Stimulated activated CD4-positive, alpha-beta T cell treated with anti-CD3 and anti-CD28 coated beads, Interleukin-1b, Interleukin-23, amount 100 ng/mL, for 1 hour (primary cell): ENCODE data around the gene HTT.
"Not testable (repeated sequence)": the region's sequence is repeated elsewhere in the genome, so short reads cannot be mapped to it uniquely, and the experiment has no call there.

Source experiments
- DNase-seq, 2 donors: peaks; one replicate each; pipeline ENCODE4 v3.0.0-alpha.2; 2020; ENCODE audit warnings: low read depth in 2 of 2

Gene HTT

DNA sequence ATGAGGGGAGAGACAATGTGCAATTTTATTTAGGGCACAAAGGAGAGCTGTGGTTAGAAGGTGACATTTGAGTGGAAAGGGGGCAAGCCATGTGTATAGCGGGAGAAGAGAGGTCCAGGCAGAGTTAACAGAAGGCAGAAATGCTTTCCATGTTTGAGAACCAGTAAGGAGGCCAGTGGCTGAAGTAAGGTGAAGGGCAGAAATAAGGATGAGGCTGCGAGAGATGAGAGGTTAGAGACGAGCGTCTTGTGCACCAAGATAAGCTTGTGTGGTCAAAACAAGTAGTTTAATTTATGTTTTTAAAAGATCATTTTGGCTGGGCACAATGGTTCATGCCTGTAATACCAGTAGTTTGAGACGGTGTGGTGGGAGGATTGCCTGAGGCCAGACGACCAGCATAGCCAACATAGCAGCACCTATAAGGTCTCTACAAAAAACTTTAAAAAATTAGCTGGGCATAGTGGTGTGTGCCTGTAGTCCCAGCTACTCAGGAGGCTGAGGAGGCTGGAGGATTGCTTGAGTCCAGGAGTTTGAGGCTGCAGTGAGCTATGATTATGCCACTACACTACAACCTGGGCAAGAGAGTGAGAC, 8.5 kb downstream of the HTT start:
- DNase-seq: no peak

DNA sequence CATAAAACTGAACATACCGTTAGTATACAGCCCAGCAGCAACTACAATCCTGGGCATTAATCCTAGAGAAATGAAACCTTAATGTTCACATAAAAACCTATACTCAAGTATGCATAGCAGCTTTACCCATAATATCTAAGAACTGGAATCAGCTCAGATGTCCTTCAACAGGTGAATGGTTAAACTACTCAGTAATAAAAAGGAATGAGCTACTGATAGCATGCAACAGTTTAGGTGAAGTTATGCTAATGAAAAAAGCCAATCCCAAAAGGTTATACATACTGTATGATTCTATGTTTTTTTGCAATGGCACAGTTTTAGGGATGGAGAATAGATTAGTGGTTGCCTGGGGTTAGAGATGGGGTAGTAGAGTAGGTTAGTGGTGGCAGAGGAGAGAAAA, 9.3 kb downstream of the HTT start:
- no peak for DNase-seq

DNA sequence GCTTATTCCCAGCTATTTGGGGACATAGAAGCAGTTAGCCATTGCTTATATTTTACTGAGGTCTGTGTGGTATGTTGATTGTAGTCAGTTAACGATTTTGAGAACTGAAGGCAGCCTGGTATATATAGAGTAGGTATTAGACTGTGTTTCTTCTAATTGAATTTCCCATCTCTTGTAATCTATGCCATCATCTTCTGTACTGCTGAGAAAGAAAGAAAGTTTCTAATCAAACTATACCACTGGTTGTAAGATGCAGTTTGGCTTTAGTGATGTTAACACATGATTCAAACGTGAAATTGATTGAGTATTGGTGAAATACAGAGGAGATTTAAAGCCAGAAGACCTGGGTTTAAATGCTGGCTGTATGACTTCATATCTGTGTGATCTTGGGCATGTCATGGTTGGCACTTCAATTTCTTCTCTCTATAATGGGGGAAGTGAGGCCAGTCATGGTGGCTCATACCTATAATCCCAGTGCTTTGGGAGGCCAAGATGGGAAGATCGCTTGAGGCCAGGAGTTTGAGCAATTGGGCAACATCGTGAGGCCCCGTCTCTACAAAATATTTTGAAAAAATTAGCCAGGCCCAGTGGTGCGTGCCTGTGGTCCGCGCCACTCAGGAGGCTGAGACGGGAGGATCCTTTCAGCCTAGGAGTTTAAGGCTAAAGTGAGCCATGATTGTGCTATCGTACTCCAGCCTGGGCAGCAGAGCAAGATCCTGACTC, 11.6 kb downstream of the HTT start:
- no peak for DNase-seq

DNA sequence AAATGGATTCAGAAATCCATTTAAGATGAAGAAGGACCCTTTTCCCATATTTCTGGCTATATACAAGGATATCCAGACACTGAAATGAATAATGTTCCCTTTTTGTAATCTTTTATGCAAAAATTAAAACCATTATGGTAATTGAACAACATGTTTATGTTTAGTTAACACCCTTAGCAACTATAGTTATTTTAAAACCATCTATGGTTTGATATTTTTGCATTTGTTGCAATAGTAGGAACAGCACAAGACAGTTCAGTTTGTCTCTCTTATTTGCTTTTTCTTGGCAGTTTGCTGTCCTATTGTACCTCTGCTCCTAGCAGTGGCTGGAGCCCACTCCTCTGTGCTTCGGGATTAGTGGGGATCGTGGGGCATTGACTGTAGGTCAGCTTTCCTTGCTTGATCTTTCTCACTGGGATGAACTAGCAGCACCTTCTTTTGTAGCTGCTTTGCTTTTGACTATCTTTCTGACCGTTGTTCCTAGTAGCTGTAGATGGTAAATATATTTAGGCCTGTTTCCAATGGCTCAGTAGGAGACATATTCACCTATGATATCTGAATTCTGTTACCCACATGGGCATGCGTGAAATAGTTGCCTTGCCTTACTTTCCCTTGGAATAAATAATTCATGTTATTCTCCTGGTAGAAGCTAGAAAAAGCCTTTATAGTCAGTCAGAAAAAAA, 12.8 kb downstream of the HTT start:
- no peak for DNase-seq

DNA sequence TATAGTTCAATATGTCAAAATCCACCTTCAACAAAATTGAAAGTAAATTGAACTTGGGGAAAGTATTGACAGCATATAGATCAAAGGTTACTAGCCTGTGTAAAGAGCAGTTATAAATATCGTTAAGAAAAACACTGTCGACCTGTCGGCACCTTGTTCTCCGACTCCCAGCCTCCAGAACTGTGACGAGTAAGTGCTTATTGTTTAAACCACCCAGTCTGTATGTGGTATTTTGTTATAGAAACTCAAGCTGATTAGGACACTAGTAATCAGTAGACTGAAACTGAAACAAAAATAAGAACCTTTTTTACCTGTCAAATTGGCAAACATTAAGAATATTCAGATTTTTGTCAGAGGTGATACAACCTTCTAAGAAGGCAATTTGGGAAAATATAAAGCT, 17.0 kb downstream of the HTT start:
- no peak for DNase-seq

DNA sequence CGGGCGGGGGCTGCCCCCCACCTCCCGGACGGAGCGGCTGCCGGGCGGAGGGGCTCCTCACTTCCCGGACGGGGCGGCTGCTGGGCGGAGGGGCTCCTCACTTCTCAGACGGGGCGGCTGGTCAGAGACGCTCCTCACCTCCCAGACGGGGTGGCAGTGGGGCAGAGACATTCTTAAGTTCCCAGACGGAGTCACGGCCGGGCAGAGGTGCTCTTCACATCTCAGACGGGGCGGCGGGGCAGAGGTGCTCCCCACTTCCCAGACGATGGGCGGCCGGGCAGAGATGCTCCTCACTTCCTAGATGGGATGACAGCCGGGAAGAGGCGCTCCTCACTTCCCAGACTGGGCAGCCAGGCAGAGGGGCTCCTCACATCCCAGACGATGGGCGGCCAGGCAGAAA, 20.2 kb downstream of the HTT start:
- not testable (repeated sequence) for DNase-seq

DNA sequence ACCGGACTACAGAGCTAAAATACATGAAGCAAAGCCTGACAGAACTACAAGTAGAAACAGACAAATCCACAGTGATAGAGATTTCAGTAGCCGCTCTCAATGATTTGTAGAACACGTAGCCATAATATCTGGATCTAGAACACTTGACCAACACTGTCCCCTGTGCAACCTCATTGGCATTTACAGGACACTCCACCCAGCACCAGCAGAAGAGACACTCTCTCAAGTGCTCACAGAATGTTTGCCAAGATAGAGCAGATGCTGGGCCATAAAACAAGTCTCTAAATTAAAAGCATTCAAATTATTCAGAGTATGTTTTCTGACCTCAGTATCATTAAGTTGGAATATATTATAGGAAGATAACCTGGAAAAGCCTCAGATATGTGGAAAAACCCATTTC, 21.7 kb downstream of the HTT start:
- no peak for DNase-seq

DNA sequence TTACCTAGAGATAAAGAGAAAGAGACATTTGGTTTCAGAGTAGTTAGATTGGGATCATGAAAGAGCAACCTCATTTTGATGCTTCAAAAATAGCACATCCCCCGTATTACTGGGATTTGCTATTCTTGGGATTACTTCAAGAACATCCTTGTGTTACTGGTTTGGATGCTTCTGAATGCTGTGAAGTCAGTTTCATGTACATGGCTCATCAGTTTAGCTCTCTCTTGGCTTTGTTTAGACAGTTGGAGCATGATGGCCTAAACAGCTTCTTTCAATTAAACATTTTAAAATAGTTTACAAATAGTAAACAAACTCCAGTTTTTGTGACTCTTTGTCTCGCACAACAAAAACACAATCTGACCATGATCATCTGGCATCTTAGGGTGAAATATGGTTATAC, 23.9 kb downstream of the HTT start:
- no peak for DNase-seq

DNA sequence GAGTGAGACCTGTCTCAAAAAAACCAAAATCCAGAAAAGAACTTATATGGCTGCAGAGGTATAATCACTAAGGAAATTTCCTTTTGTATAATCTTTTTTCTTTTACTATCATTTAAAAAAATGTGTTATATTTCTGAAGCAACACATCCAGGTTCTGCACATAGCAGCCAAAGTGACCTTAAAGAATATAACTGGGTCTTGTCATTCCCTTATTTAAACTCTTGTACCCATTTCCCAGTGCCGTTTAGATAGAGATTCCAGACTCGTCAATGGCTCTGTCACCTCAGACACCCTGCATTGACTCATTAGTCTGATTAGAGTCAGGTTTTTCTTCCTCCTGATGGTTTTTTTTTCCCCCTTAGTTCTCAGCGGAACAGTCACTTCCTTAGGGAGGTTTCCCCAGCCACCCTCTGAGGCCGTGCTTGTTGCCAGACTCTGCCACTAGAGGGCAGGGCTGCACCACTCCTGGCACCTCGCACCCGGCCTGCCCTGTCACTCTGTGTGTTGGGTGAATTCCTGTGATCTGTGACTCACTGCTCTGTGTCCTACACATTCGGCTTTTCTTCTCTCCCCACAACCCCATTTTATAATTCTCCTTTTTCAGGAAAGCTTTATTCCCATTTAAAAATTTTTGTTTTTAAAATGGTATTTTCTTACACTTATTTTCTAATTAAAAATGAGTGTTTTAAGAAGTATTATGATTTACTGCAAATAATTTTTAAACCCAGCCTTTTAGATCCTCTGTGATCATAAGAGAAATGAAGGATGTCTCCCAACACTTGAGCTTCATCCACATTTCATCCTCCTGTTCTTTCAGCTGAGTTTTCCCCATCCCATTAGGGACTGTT, 32.1 kb downstream of the HTT start:
- peak; percentile 71 to 90 for DNase-seq

DNA sequence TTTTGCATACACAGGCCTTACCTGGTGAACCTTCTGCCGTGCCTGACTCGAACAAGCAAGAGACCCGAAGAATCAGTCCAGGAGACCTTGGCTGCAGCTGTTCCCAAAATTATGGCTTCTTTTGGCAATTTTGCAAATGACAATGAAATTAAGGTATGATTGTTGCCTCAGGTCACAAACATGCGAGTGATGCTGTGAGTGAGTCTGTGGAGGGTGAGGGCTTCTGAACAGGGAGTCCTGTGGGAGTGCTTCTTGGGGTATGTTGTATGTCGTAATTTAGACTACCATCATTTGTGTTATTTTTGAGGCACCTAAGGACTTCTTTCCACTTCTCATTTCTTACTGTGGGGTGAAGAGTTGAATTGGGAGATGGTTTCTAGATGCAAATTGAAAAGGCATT, 32.8 kb downstream of the HTT start:
- no peak for DNase-seq

DNA sequence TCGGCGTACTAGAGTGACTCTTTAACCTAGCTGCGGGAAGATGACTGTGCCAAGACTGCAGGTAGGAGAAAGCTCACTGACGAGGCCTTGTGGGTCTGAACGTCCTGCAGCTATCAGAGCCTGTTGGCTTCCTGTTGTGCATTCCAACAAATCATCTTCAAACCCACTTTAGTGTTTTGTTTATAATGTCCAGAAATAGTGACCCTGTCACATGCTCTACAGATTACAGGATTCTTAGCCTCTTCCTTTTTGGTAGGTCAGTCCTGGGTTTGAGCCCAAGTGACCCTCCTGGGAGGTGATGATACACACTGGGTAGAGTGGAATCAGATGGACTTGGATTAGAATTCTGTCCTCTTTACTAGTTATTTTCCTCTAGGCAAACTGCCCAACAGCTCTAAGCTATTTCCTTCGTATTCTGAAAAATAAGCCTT, 33.2 kb downstream of the HTT start:
- DNase-seq: no peak

DNA sequence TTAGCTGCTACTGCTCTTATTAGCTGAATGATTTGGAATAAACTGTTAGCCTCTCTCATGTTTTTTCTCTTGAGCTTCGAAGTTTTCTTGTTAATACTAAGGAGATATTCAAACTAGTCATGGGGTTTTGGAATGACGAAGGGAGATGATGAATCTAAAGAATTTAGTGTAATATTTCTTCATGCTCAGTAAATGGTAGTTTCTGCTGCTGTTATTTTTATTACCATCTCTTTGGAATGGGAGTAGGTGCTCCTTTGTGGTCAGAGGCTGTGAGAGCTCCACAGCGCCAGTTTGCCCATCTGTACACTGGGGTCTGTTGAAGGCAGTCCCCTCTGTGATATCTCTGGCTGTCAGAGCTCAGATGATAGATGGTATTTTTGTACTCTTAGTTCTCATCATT, 33.7 kb downstream of the HTT start:
- no peak for DNase-seq

DNA sequence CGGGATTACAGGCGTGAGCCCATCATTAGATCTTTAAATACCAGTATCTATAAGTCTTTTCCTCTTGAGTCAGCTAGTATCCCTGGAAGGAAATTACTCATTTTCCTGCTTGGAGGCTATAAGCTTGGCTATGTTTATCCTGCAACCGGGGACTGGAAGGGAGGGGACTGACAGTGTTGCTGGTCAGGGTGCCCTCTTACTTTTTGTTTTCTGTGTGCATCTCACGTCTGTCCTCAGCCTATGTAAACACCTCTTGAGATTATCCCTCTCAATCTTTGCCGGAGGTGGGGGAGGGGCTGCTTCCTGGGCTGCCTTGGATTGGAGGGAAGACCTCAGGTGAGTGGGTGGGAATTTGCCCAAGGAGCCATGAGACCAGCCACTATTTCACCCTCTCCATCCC, 37.0 kb downstream of the HTT start:
- DNase-seq: no peak

DNA sequence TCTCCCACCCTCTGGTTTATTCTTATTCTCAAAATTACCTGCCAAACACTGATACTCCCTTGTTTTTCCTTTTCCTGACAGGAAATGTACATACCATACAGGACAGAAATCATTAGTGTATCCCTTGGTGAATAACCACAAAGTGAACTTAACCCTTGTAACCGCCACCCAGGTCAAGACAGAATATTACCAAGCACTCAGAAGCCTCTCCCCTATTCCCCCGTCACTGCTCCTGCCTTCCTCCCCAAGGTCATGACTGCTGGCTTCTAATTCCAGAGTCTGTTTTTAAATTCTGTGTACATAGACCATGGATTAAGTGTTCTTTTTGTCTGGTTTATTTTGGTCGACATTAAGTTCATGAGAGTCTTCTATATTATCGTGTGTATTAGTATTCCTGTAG, 37.7 kb downstream of the HTT start:
- no peak for DNase-seq

DNA sequence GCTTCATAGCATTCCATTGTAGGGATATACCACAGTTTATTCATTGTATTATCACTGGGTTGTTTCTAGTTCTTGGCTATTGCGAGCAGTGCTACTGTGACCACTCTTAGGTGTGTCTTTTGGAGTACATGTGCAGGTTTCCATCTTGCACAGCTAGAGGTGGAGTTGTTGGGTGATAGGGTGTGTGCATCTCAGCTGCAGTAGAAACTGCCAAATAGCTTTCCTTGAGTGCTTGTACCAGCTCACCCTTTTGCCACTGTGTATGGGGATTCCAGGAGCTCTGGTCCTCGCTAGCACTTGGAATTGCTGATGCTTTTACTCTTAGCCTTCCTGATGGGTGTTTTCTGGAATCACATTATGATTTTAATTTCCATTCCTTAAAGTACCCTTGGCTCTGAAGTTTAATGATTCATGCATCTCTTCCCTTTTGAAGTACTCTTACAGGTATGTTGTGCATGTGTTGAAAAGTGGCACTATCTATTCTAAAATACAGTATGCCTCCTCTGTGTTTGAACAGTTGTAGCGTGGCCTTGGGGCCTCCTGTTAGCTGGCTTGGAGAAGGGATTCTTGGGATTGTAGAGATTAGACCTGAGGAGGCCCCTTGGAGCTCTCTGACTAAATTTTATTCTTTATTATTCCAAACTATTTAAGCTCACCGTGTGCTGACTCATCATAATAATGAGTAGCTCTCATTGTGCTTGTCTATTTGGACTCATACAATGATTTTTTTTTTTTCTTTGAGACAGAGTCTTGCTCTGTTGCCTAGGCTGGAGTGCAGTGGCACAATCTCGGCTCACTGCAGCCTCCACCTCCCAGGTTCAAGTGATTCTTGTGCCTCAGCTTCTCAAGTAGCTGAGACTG, 38.4 kb downstream of the HTT start:
- no peak for DNase-seq

DNA sequence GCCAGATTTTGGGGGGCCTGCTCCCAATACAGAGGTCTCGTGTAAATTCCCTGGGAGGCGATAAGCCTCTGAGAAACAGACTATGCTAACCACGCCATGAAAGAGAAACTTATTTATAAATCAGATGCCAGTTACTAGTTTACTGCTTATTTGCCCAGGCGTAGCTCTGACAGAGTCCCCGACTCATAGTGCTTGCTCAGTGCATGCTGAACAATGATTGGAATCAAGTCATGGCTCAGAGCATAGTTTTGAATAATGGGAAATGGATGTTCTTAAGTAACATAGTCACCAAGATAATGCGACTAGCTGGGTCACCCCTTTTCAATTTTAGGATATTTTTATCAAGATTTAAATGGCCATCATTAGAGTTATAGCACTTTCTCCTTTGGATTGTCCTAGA, 39.9 kb downstream of the HTT start:
- DNase-seq: no peak

DNA sequence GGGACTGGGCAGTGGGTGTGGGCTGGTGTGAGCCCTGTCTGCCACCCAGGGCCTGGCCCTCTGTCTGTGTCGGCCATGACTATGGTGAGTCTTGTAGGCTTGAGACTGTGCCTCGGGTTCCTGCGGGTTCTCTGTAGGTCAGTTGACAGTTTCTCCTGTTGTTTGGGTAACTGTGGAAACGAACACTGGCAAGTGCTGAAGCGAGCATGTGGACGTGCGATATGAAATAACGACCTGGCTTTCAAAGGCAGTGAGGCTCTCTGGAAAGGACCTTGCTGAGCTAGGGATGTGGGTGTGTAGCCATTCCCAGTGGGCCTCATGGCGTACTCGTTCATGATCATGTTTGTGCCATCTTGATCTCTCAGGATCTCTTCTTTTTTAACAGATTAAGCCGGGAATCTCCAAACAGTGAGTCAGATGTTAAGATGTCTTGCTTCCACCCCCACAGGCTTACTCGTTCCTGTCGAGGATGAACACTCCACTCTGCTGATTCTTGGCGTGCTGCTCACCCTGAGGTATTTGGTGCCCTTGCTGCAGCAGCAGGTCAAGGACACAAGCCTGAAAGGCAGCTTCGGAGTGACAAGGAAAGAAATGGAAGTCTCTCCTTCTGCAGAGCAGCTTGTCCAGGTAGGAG, 41.3 kb downstream of the HTT start:
- DNase-seq: no peak

DNA sequence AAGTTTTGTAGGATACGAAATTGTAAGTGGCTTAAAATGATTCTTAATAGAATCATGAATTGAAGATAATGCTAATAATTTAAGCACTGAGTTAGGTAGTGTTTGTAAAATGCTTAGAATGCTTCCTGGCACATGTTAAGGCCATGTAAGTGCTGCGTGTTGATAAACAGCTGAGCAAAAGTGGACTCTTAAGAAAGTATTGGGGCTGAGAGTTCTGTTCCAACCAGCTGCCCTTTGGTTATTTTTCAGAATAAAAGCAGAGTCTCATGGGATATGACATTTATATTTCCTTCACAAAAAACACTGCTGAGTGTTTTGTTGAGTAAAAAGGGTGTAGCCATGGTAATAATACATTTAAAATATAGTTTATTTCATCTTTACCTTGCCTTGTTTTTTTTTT, 42.5 kb downstream of the HTT start:
- DNase-seq: no peak

DNA sequence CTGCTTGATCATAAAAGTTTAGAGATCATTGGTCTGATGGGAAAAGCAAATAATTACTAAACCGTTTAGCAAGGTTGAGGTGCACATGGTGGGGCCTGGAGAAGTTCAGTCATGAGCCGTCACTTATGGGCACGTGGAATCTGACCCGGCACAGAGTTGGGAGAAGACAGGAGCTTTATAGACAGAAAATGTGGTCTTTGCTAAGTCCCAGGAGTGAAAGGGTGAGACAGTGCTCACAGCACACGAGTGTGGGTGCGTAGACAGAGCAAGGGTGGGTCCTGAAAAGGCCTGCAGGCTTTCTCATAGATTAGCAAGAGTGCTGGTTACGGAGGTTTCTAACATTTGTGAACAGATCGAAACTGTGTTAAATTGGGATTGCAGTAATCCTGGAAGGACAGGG, 43.8 kb downstream of the HTT start:
- no peak for DNase-seq

DNA sequence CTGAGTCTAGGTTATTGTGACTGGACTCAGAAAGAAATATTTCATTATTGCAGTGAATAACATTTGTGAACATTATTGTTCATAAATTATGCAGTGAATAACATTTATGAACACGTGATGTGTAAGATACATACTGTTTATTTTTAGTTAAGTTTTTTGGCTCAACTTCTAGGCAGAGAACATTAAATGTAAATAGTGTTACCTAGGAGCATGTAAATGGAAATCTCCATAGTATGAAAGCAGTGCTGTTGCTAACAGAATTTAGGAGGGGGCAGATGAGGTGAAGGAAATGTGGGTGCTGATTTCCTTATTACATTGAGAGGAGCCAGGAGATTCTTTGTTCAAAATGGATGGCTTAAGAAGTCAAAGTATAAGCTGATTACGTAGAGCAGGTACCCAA, 45.0 kb downstream of the HTT start:
- no peak for DNase-seq

DNA sequence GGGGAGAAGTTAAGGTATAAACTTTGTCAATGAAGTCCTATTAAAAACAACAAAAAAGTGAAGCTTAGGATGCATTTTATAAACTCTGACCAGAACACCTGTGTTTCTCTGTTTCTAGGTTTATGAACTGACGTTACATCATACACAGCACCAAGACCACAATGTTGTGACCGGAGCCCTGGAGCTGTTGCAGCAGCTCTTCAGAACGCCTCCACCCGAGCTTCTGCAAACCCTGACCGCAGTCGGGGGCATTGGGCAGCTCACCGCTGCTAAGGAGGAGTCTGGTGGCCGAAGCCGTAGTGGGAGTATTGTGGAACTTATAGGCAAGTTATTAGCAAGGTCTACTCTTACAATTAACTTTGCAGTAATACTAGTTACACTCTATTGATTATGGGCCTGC, 46.6 kb downstream of the HTT start:
- no peak for DNase-seq
